GM20000 (cell line): ENCODE measurements around the gene WWOX.

Source experiments
- DNase-seq: peaks from one replicate; pipeline ENCODE4 v3.0.0; 2012; ENCODE audit warnings: low spot score
- CTCF ChIP-seq: IDR thresholded peaks from 2 replicates; pipeline ENCODE4 v1.5.1; 2012; ENCODE audit warnings: mild to moderate bottlenecking, control low read depth; ENCODE audit errors: extremely low read depth, missing control alignments

The WWOX gene

DNA sequence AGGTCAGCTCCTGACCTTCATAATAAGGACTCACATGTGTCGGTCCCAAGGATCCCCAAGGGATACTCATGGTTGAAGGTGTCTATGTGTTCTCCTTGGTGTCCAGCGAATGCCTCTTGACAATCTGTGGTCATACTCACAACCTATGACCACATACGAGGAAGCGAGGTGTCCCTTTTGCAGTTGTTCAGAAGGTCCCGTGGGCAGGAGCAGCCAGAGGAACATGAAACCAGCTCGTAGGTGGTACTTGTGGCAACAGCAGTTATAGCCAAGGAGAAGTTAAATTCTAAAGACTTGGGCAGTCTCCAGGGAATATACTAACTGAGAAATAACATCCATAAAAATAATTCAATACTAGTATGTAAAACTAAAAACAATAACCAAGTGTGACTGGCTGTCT, 685.3 kb downstream of the WWOX start:
- DNase-seq: no peak
- TF ChIP-seq CTCF: no peak

DNA sequence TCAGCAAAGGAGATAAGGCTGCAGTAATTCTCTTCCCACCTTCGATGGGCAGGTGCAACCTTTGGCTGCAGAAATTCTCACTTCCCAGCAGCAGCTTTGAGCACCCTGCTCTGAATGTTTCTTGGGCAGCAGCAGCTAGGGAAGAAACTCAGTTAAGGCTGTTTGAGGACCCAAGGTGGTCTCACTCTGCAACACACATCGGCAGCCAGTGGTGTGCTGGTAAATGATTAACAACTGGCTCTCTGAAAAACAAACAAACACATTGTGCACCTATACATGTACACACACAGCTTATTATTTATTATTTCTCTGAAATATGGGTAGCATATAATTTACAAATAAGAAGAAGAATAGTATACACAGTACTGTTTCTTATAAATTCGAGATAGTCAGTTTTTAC, 685.8 kb downstream of the WWOX start:
- DNase-seq: no peak
- no peak for TF ChIP-seq CTCF

DNA sequence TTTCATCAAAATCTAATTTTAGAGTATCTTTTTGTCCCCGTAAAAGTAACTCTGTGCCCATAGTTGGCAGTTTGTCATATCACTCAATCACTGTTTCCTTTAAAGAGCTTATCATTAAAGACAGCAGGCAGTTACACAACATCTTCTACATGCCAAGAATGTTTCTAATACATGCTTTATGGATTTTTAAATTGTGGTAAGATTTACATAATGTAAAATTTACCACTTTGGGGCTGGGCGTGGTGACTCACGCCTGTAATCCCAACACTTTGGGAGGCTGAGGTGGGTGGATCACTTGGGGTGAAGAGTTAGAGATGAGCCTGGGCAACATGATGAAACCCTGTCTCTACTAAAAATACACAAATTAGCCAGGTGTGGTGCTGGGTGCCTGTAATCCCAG, 687.2 kb downstream of the WWOX start:
- TF ChIP-seq CTCF: no peak

GRCh38 chr16:78788276-78788675, 688.8 kb downstream of the WWOX start:
- DNase-seq: no peak
- no peak for TF ChIP-seq CTCF

More for the DNA sequence above, 687.2 kb downstream of the WWOX start:
- DNase-seq: no peak

DNA sequence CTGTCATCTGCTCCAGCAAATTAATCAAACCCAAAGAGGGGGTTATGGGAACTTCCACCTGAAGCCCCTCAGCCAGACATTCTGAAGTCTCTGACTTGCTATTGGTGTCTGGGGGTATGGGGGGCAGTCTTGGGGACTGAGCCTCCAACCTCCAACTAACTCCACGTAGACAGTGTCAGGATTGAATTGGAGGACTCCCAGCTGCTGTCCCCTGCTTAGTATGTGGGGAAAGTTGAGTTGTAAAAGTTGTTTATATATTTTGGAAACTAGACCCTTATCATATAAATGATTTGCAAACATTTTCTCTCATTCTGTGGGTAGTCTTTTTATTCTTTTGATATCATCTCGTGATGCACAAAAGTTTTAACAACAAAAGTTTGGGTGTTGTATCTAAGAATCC, 689.2 kb downstream of the WWOX start:
- TF ChIP-seq CTCF: no peak
- no peak for DNase-seq

DNA sequence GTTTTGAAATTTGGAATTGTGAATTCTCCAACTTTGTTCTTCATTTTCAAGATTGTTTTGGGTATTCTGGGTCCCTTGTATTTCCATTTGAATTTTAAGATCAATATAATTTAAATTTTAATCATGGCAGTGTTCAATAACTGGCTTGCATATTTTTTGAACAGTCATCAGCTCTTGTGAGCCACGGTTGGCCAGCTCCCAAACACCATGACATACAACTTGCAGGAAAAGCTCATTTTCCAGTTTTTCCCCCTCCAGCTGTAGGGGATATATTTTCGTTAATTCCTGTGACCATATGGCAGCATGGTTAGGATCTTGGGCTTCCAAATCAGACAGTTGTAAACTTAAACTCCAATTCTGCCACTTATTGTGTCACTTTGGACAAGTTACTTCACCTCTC, 690.1 kb downstream of the WWOX start:
- no peak for TF ChIP-seq CTCF
- no peak for DNase-seq

DNA sequence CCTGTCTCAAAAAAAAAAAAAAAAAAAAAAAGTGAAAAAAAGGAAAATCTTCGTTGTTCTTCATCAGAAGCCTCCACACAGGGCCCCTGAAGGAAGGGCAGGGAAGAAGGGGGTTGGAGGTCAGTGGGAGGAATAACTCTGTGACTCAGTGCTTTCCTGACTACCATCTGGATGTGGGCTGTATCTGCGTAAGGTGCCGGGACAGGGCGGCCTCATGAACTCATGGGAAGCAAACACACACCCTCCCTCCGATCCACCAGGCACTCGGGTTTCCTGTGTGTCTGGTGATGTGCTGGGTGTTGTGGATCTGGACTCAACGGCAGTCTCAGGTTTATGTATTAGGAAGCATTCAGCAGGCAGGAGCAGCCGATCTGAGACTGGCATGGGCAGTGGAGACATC, 691.6 kb downstream of the WWOX start:
- DNase-seq: no peak
- TF ChIP-seq CTCF: no peak
